SU-DHL-6 (cell line): ENCODE results near the gene TMEM106C.

Experiments used
- H2AFZ ChIP-seq: fragments of 200-600 bp; sonication (generic); 2 replicates; pipeline ENCODE4 v1.6.1; 2014; ENCODE audit warnings: low read depth, mild to moderate bottlenecking, moderate library complexity, mixed read lengths, antibody characterized with exemption, low read length; ENCODE audit not compliant: severe bottlenecking
- H3F3A ChIP-seq: fragments of 200-600 bp; shearing (Covaris generic); 2 replicates; pipeline ENCODE4 v1.6.0; 2016; ENCODE audit warnings: antibody characterized with exemption, mild to moderate bottlenecking; ENCODE audit not compliant: insufficient read depth
- H3K27ac ChIP-seq: fragments of 200-600 bp; sonication (generic); 2 replicates; pipeline ENCODE4 v1.5.1; 2016; ENCODE audit warnings: low read depth, mild to moderate bottlenecking, low read length, moderate library complexity, mixed read lengths
- H3K27me3 ChIP-seq: fragments of 200-600 bp; sonication (generic), shearing (Covaris generic); 2 replicates; pipeline ENCODE4 v1.6.0; 2014; ENCODE audit warnings: mild to moderate bottlenecking, low read length
- H3K36me3 ChIP-seq: fragments of 200-600 bp; sonication (generic); 2 replicates; pipeline ENCODE4 v1.6.1; 2014; ENCODE audit warnings: mild to moderate bottlenecking, low read length, mixed read lengths
- H3K4me2 ChIP-seq: fragments of 300-600, 200-600 bp; shearing (Covaris generic), sonication (generic); 2 replicates; pipeline ENCODE4 v1.6.0; 2014; ENCODE audit warnings: low read length, low read depth, mild to moderate bottlenecking; ENCODE audit not compliant: poor library complexity, severe bottlenecking
- H3K4me3 ChIP-seq: fragments of 200-600 bp; sonication (generic); 2 replicates; pipeline ENCODE4 v1.5.1; 2014; ENCODE audit warnings: antibody characterized with exemption, low read length, mild to moderate bottlenecking, mixed read lengths; ENCODE audit not compliant: insufficient read depth, poor library complexity, severe bottlenecking
- H3K79me2 ChIP-seq: fragments of 200-600 bp; sonication (generic); 2 replicates; pipeline ENCODE4 v1.6.1; 2014; ENCODE audit warnings: mild to moderate bottlenecking, low read length, moderate library complexity; ENCODE audit not compliant: insufficient read depth
- H3K9ac ChIP-seq: fragments of 200-600 bp; sonication (generic); 2 replicates; pipeline ENCODE4 v1.7.0; 2014; ENCODE audit warnings: mild to moderate bottlenecking, low read length
- H3K9me2 ChIP-seq: fragments of 200-600 bp; sonication (generic); replicated peaks from 2 replicates; pipeline ENCODE4 v1.6.1; 2014; ENCODE audit warnings: low read length; ENCODE audit not compliant: insufficient read depth
- H3K9me3 ChIP-seq: fragments of 200-600 bp; sonication (generic); 2 replicates; pipeline ENCODE4 v1.6.1; 2014; ENCODE audit warnings: low read length, mixed read lengths; ENCODE audit not compliant: insufficient read depth
- H4K20me1 ChIP-seq: fragments of 200-600 bp; sonication (generic); 2 replicates; pipeline ENCODE4 v1.6.1; 2014; ENCODE audit warnings: low read depth, mild to moderate bottlenecking, antibody characterized with exemption, low read length, moderate library complexity, mixed read lengths
- CTCF ChIP-seq: fragments of 200-600 bp; sonication (generic); IDR thresholded peaks from one replicate; pipeline ENCODE4 v1.5.1; 2017; ENCODE audit warnings: antibody characterized with exemption, mild to moderate bottlenecking, low read length, moderate library complexity; ENCODE audit not compliant: insufficient read depth, poor library complexity, severe bottlenecking
- EZH2phosphoT487 ChIP-seq: fragments of 200-600 bp; sonication (generic), shearing (Covaris generic); conservative IDR thresholded peaks from 2 replicates; pipeline ENCODE4 v1.6.1; 2018; ENCODE audit warnings: mild to moderate bottlenecking, antibody characterized with exemption, low read length, moderate library complexity, mixed read lengths

The TMEM106C gene

GRCh38 chr12:47938093-47938492, 25.3 kb upstream of the TMEM106C start:
- Histone ChIP-seq H3K79me2 (no peaks in the 10 kb centered on the region), H4K20me1 (no peaks in the 10 kb centered on the region), H3K36me3 (no peaks in the 10 kb centered on the region), H3K9me3 (no peaks in the 10 kb centered on the region), H2AFZ (no peak overlapping the region), H3K9ac (no peak overlapping the region), H3K4me2 (no peak overlapping the region), H3K27ac (no peak overlapping the region), H3K27me3 (no peaks in the 10 kb centered on the region), H3K9me2 (no peaks in the 10 kb centered on the region), H3K4me3 (no peak overlapping the region), H3F3A (no peaks in the 10 kb centered on the region)
- TF ChIP-seq CTCF (no peak), EZH2phosphoT487 (no peak)

- H3K36me3 ChIP-seq = no peaks in the 10 kb centered on the region
- no peak overlapping the region for H3K4me3 ChIP-seq
- no peak overlapping the region for H3K27ac ChIP-seq
- H3K9me3 ChIP-seq = no peaks in the 10 kb centered on the region
- H3K27me3 ChIP-seq = no peaks in the 10 kb centered on the region
- no peaks in the 10 kb centered on the region for H3K9me2 ChIP-seq
- H3K9ac ChIP-seq = no peak overlapping the region
- no peaks in the 10 kb centered on the region for H3F3A ChIP-seq
- no peak for TF ChIP-seq EZH2phosphoT487
- TF ChIP-seq CTCF = no peak
- no peak overlapping the region for H2AFZ ChIP-seq
- no peaks in the 10 kb centered on the region for H3K79me2 ChIP-seq
- no peaks in the 10 kb centered on the region for H4K20me1 ChIP-seq
- no peak overlapping the region for H3K4me2 ChIP-seq
These were observed 24.8 kb upstream of the TMEM106C start for GRCh38 chr12:47938594-47938993.

GRCh38 chr12:47939009-47939601, 24.3 kb upstream of the TMEM106C start:
- H3K4me3 ChIP-seq = no peak overlapping the region
- no peaks in the 10 kb centered on the region for H3F3A ChIP-seq
- H2AFZ ChIP-seq = no peak overlapping the region
- H3K9ac ChIP-seq = no peak overlapping the region
- no peak for TF ChIP-seq CTCF
- no peak for TF ChIP-seq EZH2phosphoT487
- H3K27ac ChIP-seq = no peak overlapping the region
- H3K9me2 ChIP-seq = no peaks in the 10 kb centered on the region
- H3K27me3 ChIP-seq = no peaks in the 10 kb centered on the region
- H3K79me2 ChIP-seq = no peaks in the 10 kb centered on the region
- H3K4me2 ChIP-seq = no peak overlapping the region
- H4K20me1 ChIP-seq = no peaks in the 10 kb centered on the region
- no peaks in the 10 kb centered on the region for H3K9me3 ChIP-seq
- no peaks in the 10 kb centered on the region for H3K36me3 ChIP-seq
